HUES48 (cell line): ENCODE measurements around the gene KCP.

Experiments
- H3K27ac ChIP-seq: one replicate; pipeline ENCODE4 v1.7.0; 2013; ENCODE audit warnings: low read depth, low read length, inconsistent platforms
- H3K27me3 ChIP-seq: 2 replicates; pipeline ENCODE4 v1.6.1; 2013; ENCODE audit warnings: mild to moderate bottlenecking, low read length; ENCODE audit not compliant: control insufficient read depth, insufficient read depth
- H3K36me3 ChIP-seq: 2 replicates; pipeline ENCODE4 v1.6.1; 2013; ENCODE audit warnings: low read length; ENCODE audit not compliant: control insufficient read depth, insufficient read depth
- H3K4me1 ChIP-seq: 2 replicates; pipeline ENCODE4 v1.6.1; 2013; ENCODE audit warnings: mild to moderate bottlenecking, low read length; ENCODE audit not compliant: control insufficient read depth, insufficient read depth
- H3K4me3 ChIP-seq: 2 replicates; pipeline ENCODE4 v1.5.1; 2013; ENCODE audit warnings: mild to moderate bottlenecking, low read depth, low read length
- H3K9ac ChIP-seq: 2 replicates; pipeline ENCODE4 v1.6.1; 2013; ENCODE audit warnings: mild to moderate bottlenecking, low read depth, low read length, moderate library complexity
- H3K9me3 ChIP-seq: 2 replicates; pipeline ENCODE4 v1.6.1; 2013; ENCODE audit warnings: low read length; ENCODE audit not compliant: control insufficient read depth, insufficient read depth

The KCP gene

DNA sequence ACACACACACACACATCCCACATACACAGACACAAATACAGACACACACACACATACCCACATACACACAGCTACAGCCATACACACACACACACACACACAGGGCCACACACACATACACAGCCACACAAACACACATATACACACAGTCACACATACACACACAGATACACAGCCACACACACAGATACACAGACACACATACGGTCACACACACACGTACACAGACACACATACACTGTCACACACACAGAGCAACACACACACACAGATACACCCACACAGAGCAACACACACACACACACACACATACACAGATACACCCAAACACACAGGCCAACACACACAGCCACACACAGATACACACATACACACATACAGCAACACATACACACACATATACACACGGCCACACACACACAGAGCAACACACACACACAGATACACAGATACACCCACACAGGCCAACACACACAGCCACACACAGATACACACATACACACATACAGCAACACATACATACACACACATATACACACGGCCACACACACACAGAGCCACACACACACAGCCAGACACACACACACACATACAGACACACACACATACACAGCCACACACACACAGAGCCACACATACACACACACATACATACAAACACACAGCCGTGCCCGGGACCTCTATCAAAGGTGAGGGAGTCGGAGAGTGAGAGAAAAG, 22.3 kb downstream of the KCP start:
- H3K4me1 ChIP-seq, result peaks cover 22% of the 10 kb centered on the region; the same call in 1 of the 2 replicates

DNA sequence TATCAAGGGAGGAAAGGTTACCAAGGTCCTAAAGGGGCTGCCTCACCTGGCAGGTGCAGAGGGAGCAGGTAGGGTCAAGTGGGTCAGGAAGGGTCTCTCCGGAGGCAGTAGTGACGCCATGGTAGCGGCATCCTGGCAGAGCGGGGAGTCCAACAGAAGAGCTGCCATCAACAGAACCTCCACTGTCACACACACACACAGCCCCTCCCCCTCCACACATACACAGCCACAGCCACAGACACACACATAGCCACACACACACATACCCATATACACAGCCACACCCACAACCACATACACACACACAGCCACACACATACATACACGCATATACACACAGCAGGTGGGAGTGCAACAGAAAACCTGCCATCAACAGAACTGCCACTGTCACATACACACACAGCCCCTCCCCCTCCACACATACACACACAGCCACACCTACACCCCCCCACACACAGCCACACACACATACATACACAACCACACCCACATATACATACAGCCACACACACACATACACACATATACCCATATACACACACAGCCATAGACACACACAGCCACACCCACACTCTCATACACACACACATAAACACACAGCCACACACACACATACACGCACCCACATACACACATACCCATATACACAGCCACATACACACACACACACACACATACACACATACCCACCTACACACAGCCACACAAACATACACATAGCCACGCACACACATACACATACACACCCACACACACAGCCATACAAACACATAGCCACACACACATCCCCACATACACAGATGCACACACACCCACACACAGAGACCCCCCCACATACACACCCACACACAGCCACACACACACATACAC, 23.1 kb downstream of the KCP start:
- Histone ChIP-seq H3K4me3 (no peak overlapping the region), H3K27ac (no peak overlapping the region), H3K4me1 (peaks cover 22% of the 10 kb centered on the region; the same call in 1 of the 2 replicates), H3K9ac (no peak overlapping the region), H3K36me3 (no peaks in the 10 kb centered on the region), H3K9me3 (no peaks in the 10 kb centered on the region), H3K27me3 (peaks cover 6% of the 10 kb centered on the region)

More for the DNA sequence above, 22.3 kb downstream of the KCP start:
- no peaks in the 10 kb centered on the region for H3K36me3 ChIP-seq
- peaks cover 6% of the 10 kb centered on the region for H3K27me3 ChIP-seq
- H3K27ac ChIP-seq, result no peak overlapping the region
- H3K4me3 ChIP-seq, result no peak overlapping the region
- no peak overlapping the region for H3K9ac ChIP-seq
- no peaks in the 10 kb centered on the region for H3K9me3 ChIP-seq

DNA sequence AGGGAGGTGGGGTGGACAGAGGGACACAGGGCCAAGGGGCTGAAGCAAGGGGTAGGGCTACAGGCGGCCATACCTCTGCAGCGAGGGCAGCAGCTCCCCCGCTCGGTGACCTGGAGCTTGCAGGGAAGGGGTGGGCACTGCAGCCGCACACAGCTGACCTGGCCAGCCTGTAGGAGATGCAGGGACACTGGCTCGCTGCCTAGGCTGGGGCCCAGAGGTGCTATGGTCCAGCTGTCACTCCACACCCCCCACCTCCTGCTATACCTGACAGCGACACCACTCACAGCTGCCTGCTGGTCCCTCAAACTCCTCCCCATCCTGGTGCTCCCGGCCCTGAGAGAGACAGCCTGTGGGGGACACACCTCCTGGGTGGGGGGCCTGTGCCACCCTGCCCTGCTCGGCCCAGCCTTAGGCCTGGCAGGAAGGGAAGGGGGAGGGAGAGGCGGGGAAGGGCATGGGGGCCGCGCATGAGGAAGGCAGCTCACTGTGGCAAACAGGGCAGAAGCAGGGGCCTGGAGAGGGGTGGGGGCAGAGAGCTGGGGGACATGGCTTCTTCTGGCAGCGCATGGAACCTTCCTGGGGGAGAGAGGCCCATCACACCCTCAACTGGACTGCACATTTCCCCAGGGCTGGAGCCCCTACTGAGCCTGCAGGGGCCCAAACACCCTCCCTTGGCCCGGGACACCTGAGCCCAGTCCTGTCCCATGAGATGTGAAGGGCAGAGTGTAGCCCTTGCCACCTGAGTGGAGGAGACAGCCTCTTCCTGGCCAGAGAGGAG, 23.9 kb downstream of the KCP start:
- Histone ChIP-seq H3K9ac (no peak overlapping the region), H3K4me1 (peaks cover 19% of the 10 kb centered on the region; the same call in 1 of the 2 replicates), H3K27ac (no peak overlapping the region)

DNA sequence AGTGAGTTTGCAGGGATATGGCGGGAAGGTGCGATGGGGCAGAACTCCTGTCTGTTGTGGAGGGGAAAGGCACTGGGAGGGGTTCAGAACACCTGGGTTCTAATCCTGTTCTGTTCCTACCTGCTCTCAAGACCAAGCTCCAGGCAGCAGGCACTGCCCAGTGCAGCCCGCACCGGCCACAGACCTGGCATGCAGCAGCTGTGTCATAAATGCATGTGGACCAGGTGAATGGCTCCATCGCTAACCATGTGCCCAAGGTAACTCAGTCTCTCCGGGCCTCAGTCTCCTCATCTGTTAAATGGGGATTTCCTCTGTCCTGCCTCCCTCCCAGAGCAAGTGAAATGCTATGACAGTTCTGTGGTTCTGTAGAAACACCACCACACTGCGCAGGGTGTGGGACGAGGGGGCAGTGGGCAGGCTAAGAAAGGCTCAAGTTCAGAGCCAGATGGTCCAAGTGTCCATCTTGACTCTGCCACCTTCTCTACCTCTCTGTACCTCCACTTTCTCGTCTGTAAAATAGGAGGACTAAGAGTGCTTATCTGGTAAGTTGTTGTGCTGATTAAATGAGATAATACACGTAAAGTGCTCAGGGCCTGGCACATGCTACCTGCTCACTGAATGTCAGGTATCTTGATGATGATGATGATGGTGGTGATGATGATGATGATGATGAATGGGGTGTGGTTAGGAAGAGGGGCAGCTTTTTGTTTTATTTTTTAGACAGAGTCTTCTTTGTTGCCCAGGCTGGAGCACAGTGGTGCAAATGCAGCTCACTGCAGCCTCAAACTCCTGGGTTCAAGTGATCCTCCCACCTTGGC, 24.9 kb downstream of the KCP start:
- no peaks in the 10 kb centered on the region for H3K9me3 ChIP-seq

More for the DNA sequence above, 23.9 kb downstream of the KCP start:
- H3K27me3 ChIP-seq, result peaks cover 6% of the 10 kb centered on the region
- no peak overlapping the region for H3K4me3 ChIP-seq
- no peaks in the 10 kb centered on the region for H3K9me3 ChIP-seq
- no peaks in the 10 kb centered on the region for H3K36me3 ChIP-seq

DNA sequence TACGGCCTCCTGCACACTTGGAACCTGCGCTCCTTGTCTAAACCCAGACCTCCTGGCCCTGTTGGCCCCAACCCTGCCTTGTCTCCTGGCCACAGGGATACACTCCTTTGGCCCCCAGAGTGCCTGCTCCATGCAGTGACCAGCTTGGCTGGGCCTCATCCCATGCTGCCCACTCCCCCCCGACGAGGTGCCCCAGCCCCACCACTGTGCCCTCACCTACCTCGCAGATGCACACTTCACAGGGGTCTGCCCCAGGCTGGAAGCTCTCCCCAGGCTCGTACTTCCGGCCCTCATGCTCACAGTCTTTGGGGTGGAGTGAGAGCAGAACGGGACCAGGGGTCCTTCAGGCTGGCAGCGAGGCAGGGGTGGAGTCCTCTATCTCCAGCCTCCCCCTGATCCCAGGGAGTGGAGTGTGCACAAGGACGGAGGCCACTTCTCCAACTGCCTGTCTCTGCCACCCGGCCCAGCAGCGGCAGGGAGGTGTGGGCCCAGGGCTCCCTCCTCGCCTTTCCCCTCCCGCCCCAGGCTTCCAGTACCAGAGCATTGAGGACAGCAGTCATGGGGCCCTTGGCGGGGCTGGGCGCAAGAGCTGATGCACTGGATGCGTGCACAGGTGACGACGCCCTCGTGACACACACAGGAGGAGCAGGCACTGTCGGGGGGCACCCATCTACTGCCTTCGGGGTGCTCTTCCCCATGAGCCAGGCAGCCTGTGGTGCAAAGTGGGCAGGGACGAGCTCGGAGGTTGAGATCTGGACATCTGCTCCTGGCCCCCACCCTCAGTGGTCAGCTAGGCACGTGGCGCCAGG, 25.7 kb downstream of the KCP start:
- H3K4me3 ChIP-seq, result no peak overlapping the region
- H3K27ac ChIP-seq, result no peak overlapping the region
- H3K9me3 ChIP-seq, result no peaks in the 10 kb centered on the region
- H3K36me3 ChIP-seq, result no peaks in the 10 kb centered on the region
- H3K27me3 ChIP-seq, result no peaks in the 10 kb centered on the region
- H3K4me1 ChIP-seq, result peaks cover 16% of the 10 kb centered on the region; the same call in 1 of the 2 replicates
- H3K9ac ChIP-seq, result no peak overlapping the region

More for the DNA sequence above, 24.9 kb downstream of the KCP start:
- no peaks in the 10 kb centered on the region for H3K36me3 ChIP-seq
- H3K27me3 ChIP-seq, result no peaks in the 10 kb centered on the region
- peaks cover 18% of the 10 kb centered on the region; the same call in 1 of the 2 replicates for H3K4me1 ChIP-seq
- H3K4me3 ChIP-seq, result no peak overlapping the region
- H3K27ac ChIP-seq, result no peak overlapping the region
- no peak overlapping the region for H3K9ac ChIP-seq

DNA sequence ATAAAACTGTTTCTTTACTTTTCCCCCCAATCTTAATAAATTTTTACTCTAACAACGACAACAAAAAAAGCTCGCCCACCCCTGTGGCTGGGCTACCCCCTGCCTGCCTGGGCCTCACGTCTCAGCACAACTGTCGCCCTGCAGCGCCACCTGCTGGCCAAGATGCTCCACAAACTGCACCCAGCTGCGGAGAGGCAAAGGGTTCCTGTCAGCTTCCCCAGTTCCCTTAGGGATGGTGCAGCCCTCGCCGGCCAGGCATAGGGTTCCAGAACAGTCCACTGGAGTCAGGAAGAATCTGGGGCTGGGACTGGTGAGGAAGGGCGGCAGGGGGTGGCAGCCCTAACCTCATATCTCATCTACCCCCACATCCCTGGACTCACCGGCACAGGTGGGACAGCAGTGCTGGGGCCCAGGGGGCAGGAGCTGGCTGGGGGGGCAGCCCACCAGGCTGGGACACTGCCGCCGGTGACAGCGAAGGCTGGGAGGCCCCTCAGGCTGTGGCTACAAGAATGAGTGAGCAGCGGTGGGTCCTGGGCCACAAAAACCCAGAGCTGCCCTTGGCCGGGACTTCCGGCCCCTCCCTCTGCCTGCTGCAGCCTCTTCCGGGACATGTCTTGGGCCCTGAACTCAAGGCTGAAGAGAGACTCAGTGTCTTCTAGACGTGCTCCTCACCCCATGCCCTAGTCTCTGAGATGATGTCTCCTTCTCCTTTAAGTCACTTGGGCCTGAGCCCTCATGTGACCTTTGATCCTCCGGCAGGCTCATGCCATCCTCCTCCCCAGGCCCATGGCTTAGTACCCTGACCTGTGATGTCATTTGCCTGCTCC, 26.7 kb downstream of the KCP start:
- H3K36me3 ChIP-seq, result no peaks in the 10 kb centered on the region
- peaks cover 9% of the 10 kb centered on the region; the same call in 1 of the 2 replicates for H3K4me1 ChIP-seq
- H3K27me3 ChIP-seq, result no peaks in the 10 kb centered on the region
- H3K9me3 ChIP-seq, result no peaks in the 10 kb centered on the region
- H3K9ac ChIP-seq, result no peak overlapping the region
- H3K4me3 ChIP-seq, result no peak overlapping the region
- no peak overlapping the region for H3K27ac ChIP-seq

DNA sequence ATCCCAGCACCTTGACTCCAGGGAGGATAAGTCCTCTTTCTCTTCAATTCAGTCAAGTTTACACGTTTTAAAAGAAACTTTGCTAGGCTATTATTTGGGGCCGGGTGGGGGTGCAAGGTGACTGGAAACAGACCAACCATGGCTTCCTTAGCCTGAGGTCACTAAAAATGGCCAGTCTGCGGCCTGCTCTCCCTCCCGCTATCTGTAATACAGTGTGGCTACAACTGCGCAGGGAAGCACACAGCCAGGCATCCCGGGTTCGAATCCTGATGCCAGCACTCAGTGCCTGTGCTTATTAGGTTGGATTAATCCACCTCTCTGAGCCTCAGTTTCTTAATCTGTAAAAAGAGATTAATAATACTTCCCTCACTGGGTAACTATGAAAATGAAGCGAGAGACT, 28.4 kb downstream of the KCP start:
- H3K9me3 ChIP-seq, result no peaks in the 10 kb centered on the region
- H3K27ac ChIP-seq, result no peak overlapping the region
- no peak overlapping the region for H3K4me3 ChIP-seq
- H3K36me3 ChIP-seq, result no peaks in the 10 kb centered on the region
- H3K9ac ChIP-seq, result no peak overlapping the region
- no peaks in the 10 kb centered on the region; the same call in 1 of the 2 replicates for H3K4me1 ChIP-seq
- no peaks in the 10 kb centered on the region for H3K27me3 ChIP-seq

DNA sequence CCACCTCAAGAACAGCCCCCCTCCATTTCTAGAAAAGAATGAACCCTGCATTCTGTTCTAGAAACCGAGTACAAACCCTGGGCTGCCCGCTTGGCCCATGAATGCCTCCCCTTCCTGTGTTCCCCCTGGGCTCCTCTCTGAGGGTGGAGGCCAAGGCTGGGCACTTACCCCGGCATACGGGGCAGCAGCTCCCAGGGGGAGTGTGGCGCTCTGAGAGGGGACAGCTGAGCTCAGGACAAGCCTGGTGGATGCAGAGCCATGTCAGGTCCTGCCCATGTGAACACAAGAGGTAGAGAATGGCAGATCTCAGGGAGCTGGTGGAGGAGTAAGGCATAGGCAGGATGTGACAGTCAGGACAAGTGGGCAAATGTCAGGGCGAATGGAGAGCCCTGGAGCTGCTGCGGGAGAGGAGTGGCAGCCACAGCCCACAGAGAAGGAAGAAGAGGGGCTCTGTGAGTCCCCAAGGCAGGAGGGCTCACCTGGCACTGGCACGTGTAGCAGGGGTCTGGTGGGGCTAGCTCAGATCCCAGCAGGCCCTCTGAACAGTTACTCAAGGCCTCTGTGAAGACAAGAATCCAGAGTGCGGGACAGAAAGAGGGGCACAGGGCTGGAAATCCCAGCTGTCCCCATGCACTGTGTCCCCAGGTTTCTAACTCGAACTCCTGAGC, 28.9 kb downstream of the KCP start:
- Histone ChIP-seq H3K36me3 (no peaks in the 10 kb centered on the region), H3K4me3 (no peak overlapping the region), H3K27me3 (no peaks in the 10 kb centered on the region), H3K27ac (no peak overlapping the region), H3K4me1 (no peaks in the 10 kb centered on the region; the same call in 1 of the 2 replicates), H3K9ac (no peak overlapping the region), H3K9me3 (no peaks in the 10 kb centered on the region)
